HepG2 (cell line): Measurements from ENCODE around the gene CDC23. TPM values are rescaled to one million over a fixed set of nuclear protein-coding genes. Genes with fewer than 3 reads are reported as not detected.

Source experiments
- ATAC-seq: fragments of 200-7000 bp; cut with Tn5 transposase; 3 replicates; pipeline ENCODE4 v1.9.1; 2020; ENCODE audit warnings: mild to moderate bottlenecking, moderate library complexity
- BruUV-seq: library from RNA; stranded (reverse); fragments of 400-500 nt; replicated peaks from 2 replicates; lab custom pipeline; 2021; lab: Mats Ljungman, UMichigan
- CTCF ChIA-PET: fragments of 300-600 bp; formaldehyde crosslinking; extraction: SDS; loops from one replicate; lab custom pipeline; 2021; ENCODE audit warnings: low total read pairs, inconsistent platforms, low intra/inter-chr PET ratio; lab: Yijun Ruan, JAX
- POLR2A ChIA-PET: fragments of 350-600 bp; sonication (Branson Sonifier 250); formaldehyde crosslinking; loops from one replicate; lab custom pipeline; 2020; ENCODE audit warnings: antibody characterized with exemption, inconsistent platforms; lab: Yijun Ruan, JAX
- DNase-seq: peaks from one replicate; pipeline ENCODE4 v3.0.0-alpha.2; 2015; ENCODE audit warnings: low spot score
- FAIRE-seq: peaks from 3 replicates; lab custom pipeline; 2011; peaks lifted over from hg19 to GRCh38; lab: Jason Lieb, UNC
- H2AFZ ChIP-seq: one replicate; pipeline ENCODE4 v1.6.1; 2011; ENCODE audit warnings: low read length, inconsistent platforms
- H3K27ac ChIP-seq: fragments of 300-600 bp; 3 replicates; pipeline ENCODE4 v1.8.0; 2011; ENCODE audit warnings: mixed run types, mild to moderate bottlenecking, mixed read lengths, low read length, inconsistent platforms; ENCODE audit not compliant: insufficient read depth; ENCODE audit errors: extremely low read length
- H3K27me3 ChIP-seq, 2 experiments: fragments of 200-600 bp in 1 of 2; 2 replicates in 1 of 2; 3 replicates in 1 of 2; pipeline versions ENCODE4 v1.6.0 to v1.8.0; 2011; ENCODE audit warnings: low read length in 2 of 2, mild to moderate bottlenecking in 2 of 2, moderate library complexity in 2 of 2, inconsistent platforms in 1 of 2; ENCODE audit not compliant: insufficient read depth in 2 of 2, control insufficient read depth in 1 of 2
- H3K36me3 ChIP-seq, 2 experiments: fragments of 200-600 bp in 1 of 2; replicated peaks in 1 of 2; 2 replicates in 1 of 2; 3 replicates in 1 of 2; pipeline versions ENCODE4 v1.5.1 to v1.8.0; 2011; ENCODE audit warnings: low read length in 2 of 2, inconsistent platforms in 1 of 2; ENCODE audit not compliant: insufficient read depth in 2 of 2, control insufficient read depth in 1 of 2
- H3K4me1 ChIP-seq: 2 replicates; pipeline ENCODE4 v1.5.1; 2012; ENCODE audit warnings: low read length, inconsistent platforms; ENCODE audit not compliant: insufficient read depth
- H3K4me2 ChIP-seq: 2 replicates; pipeline ENCODE4 v1.6.0; 2011; ENCODE audit warnings: low read depth, low read length, inconsistent platforms
- H3K4me3 ChIP-seq, 3 experiments: fragments of 200-600 bp in 1 of 3; sonication (generic), shearing (Covaris generic) in 1 of 3; replicated peaks in 1 of 3; 2 replicates each; pipeline ENCODE4 v1.5.1; 2011 to 2016; ENCODE audit warnings: low read length in 3 of 3, inconsistent platforms in 2 of 3, low read depth in 2 of 3, mild to moderate bottlenecking in 2 of 3, control low read depth in 1 of 3, mixed read lengths in 1 of 3; ENCODE audit not compliant: insufficient read depth in 1 of 3
- H3K79me2 ChIP-seq: one replicate; pipeline ENCODE4 v1.6.1; 2011; ENCODE audit warnings: low read length, inconsistent platforms; ENCODE audit not compliant: insufficient read depth
- H3K9ac ChIP-seq: 2 replicates; pipeline ENCODE4 v1.6.0; 2011; ENCODE audit warnings: mild to moderate bottlenecking, low read depth, low read length, inconsistent platforms; ENCODE audit not compliant: insufficient read depth
- H3K9me3 ChIP-seq: 2 replicates; pipeline ENCODE4 v1.5.1; 2012; ENCODE audit warnings: mild to moderate bottlenecking, low read length
- H4K20me1 ChIP-seq: 2 replicates; pipeline ENCODE4 v1.6.0; 2011; ENCODE audit warnings: inconsistent platforms, mild to moderate bottlenecking, low read length, moderate library complexity; ENCODE audit not compliant: insufficient read depth
- ARID5B ChIP-seq: IDR thresholded peaks from 2 replicates; pipeline ENCODE4 v1.4.0; 2020; ENCODE audit warnings: mild to moderate bottlenecking, missing genetic modification reagents
- KAT7 ChIP-seq: IDR thresholded peaks from 2 replicates; pipeline ENCODE4 v1.6.1; 2018; ENCODE audit warnings: borderline replicate concordance, missing compliant biosample characterization
- KDM5B ChIP-seq: sonication (generic); formaldehyde crosslinking; IDR thresholded peaks from 2 replicates; pipeline ENCODE4 v1.4.0; 2020; ENCODE audit warnings: missing genetic modification reagents, mild to moderate bottlenecking, borderline replicate concordance
- LCORL ChIP-seq, 2 experiments: fragments of 450-650 bp in 1 of 2; sonication (generic) in 1 of 2; formaldehyde crosslinking in 1 of 2; IDR thresholded peaks; 2 replicates each; pipeline versions ENCODE4 v1.5.0 to v1.6.1; 2017 to 2020; ENCODE audit warnings: antibody characterized with exemption in 1 of 2, missing genetic modification reagents in 1 of 2
- MTA1 ChIP-seq: sonication (generic); formaldehyde crosslinking; IDR thresholded peaks from 2 replicates; pipeline ENCODE4 v1.4.0; 2020; ENCODE audit warnings: missing genetic modification reagents, mild to moderate bottlenecking, borderline replicate concordance
- SALL1 ChIP-seq: sonication (generic); formaldehyde crosslinking; IDR thresholded peaks from 2 replicates; pipeline ENCODE4 v1.8.0; 2022; ENCODE audit warnings: mild to moderate bottlenecking, missing genetic modification reagents
- SOX6 ChIP-seq, 2 experiments: fragments of 450-650 bp in 1 of 2; sonication (generic) in 1 of 2; formaldehyde crosslinking in 1 of 2; IDR thresholded peaks; 2 replicates each; pipeline versions ENCODE4 v1.4.0 to v1.6.1; 2017 to 2020; ENCODE audit warnings: antibody characterized with exemption in 1 of 2, mild to moderate bottlenecking in 1 of 2, missing genetic modification reagents in 1 of 2
- SP1 ChIP-seq, 2 experiments: fragments of 450-650 bp in 1 of 2; sonication (generic) in 1 of 2; formaldehyde crosslinking in 1 of 2; IDR thresholded peaks; 2 replicates each; pipeline versions ENCODE4 v1.4.0 to v1.6.1; 2016 to 2020; ENCODE audit warnings: missing genetic modification reagents in 1 of 2
- ZNF263 ChIP-seq: sonication (generic); formaldehyde crosslinking; IDR thresholded peaks from 2 replicates; pipeline ENCODE4 v1.4.0; 2020; ENCODE audit warnings: missing genetic modification reagents
- ZNF646 ChIP-seq: sonication (generic); formaldehyde crosslinking; IDR thresholded peaks from 2 replicates; pipeline ENCODE4 v1.9.0; 2021; ENCODE audit warnings: mild to moderate bottlenecking, missing genetic modification reagents
- ZSCAN9 ChIP-seq: IDR thresholded peaks from 2 replicates; pipeline ENCODE4 v1.6.1; 2016; ENCODE audit warnings: borderline replicate concordance
- WGBS: methylation state at CpG from one replicate; pipeline ENCODE4 v1.1.6; 2017; ENCODE audit warnings: low lambda C conversion rate; 5-methylcytosine and 5-hydroxymethylcytosine counted together
- in situ Hi-C: cut with HindIII; loops from 2 replicates; pipeline ENCODE4 v1.10.0; 2017; ENCODE audit warnings: low pct_unique_long_range_greater_than_20kb; ENCODE audit not compliant: extremely low pct_ligation_motif_present
- intact Hi-C: fragments of 100-400 bp; cut with micrococcal nuclease; formaldehyde crosslinking; loops from one replicate; pipeline ENCODE4 v1.10.0; 2022; ENCODE audit not compliant: unreplicated experiment
- polyA plus RNA-seq, 8 experiments: library from polyadenylated mRNA; depleted of rRNA in 3 of 8; stranded (reverse) in 7 of 8; unstranded in 1 of 8; fragments of >200 nt; fragmentation: Illumina TruSeq in 4 of 8; extraction: Trizol in 4 of 8; gene quantifications; 2 replicates each; pipeline versions ENCODE4 v1.2.1 to v1.2.3, GENCODE V29; 2011 to 2016; ENCODE audit warnings: low read depth in 4 of 8, missing spikeins in 1 of 8, mixed read lengths in 1 of 8; ENCODE audit not compliant: insufficient read depth in 1 of 8
- total RNA-seq, 5 experiments: library from RNA; depleted of rRNA; stranded (reverse); fragments of >200 nt; fragmentation: Illumina TruSeq; extraction: Trizol; gene quantifications; 2 replicates each; pipeline ENCODE4 v1.2.3, GENCODE V29; 2016; ENCODE audit warnings: low read depth in 1 of 5

Gene CDC23
- total and polyA plus RNA-seq, 2 of the 13 experiments (the other 11 are each of a cell fraction or from before 2014, with no cell fraction given) = 38.3 to 47.7 TPM

GRCh38 chr5:138230981-138231589 lies 18.0 kb upstream of the CDC23 start:
- Histone ChIP-seq H3K36me3 (no peaks in the 10 kb centered on the region), H3K27ac (no peak overlapping the region), H3K4me2 (peak overlapping the region; percentile 40), H3K9me3 (peaks cover 14% of the 10 kb centered on the region; the same call in 1 of the 2 replicates), H3K9ac (no peak overlapping the region), H3K79me2 (no peaks in the 10 kb centered on the region), H3K27me3 (no peaks in the 10 kb centered on the region), H3K4me3 (peak overlapping the region in 1 of 3 experiments; percentile 4; a peak in 1 of 6 replicates), H3K4me1 (peaks cover 28% of the 10 kb centered on the region), H4K20me1 (no peaks in the 10 kb centered on the region), H2AFZ (no peak overlapping the region)
- intact Hi-C loops (no loop called here), in situ Hi-C loops (no loop called here)
- FAIRE-seq (peak; percentile 28), DNase-seq (peak; percentile 18), ATAC-seq (peak; percentile 86)
- ChIA-PET CTCF (no interaction called here), POLR2A (no interaction called here)
- no TSS peak for BruUV-seq
- WGBS = 0% methylated on average over 7 of the region's 7 CpGs
- TF ChIP-seq MTA1 (CRISPR knock-in tag) (no peak), ARID5B (CRISPR knock-in tag) (peak; percentile 31; the same call in 1 of the 2 replicates), ZSCAN9 (no peak), KAT7 (CRISPR knock-in tag) (no peak), KDM5B (no peak), ZNF263 (CRISPR knock-in tag) (no peak), SALL1 (CRISPR knock-in tag) (peak; percentile 33; the same call in 1 of the 2 replicates), SP1 (IDR thresholded peaks at IDR 0.05) (no peak), SP1 (CRISPR knock-in tag; IDR thresholded peaks at IDR 0.05) (no peak), ZNF646 (CRISPR knock-in tag) (no peak), SOX6 (IDR thresholded peaks at IDR 0.05) (no peak), SOX6 (CRISPR knock-in tag; IDR thresholded peaks at IDR 0.05) (0 out of 2 replicates have a peak, but pooled peaks have one; percentile 16), LCORL (IDR thresholded peaks at IDR 0.05) (no peak), LCORL (CRISPR knock-in tag; IDR thresholded peaks at IDR 0.05) (0 out of 2 replicates have a peak, but pooled peaks have one; percentile 20)
